Trophoblast cell (in vitro differentiated cells and primary cell): Measurements from ENCODE around the gene TCTN2.

Experiments used
- DNase-seq, 2 donors: peaks; one replicate each; pipeline ENCODE4 v3.0.0-alpha.2; 2016
- H2AFZ ChIP-seq: 2 replicates; pipeline ENCODE4 v1.6.1; 2013; ENCODE audit warnings: low read length, moderate library complexity, mild to moderate bottlenecking; ENCODE audit not compliant: insufficient read depth, poor library complexity
- H2AK5ac ChIP-seq: 2 replicates; pipeline ENCODE4 v1.6.1; 2013; ENCODE audit warnings: mild to moderate bottlenecking, low read length
- H2BK120ac ChIP-seq: 2 replicates; pipeline ENCODE4 v1.6.1; 2013; ENCODE audit warnings: low read length, mild to moderate bottlenecking, moderate library complexity; ENCODE audit not compliant: insufficient read depth, poor library complexity
- H2BK12ac ChIP-seq: 2 replicates; pipeline ENCODE4 v1.6.1; 2013; ENCODE audit warnings: mild to moderate bottlenecking, low read length, moderate library complexity
- H2BK5ac ChIP-seq: 2 replicates; pipeline ENCODE4 v1.6.1; 2013; ENCODE audit warnings: low read length, low read depth, moderate library complexity, mild to moderate bottlenecking; ENCODE audit not compliant: poor library complexity
- H3K14ac ChIP-seq: 2 replicates; pipeline ENCODE4 v1.6.1; 2013; ENCODE audit warnings: mild to moderate bottlenecking, low read length
- H3K18ac ChIP-seq: 2 replicates; pipeline ENCODE4 v1.6.1; 2013; ENCODE audit warnings: mild to moderate bottlenecking, low read length
- H3K23ac ChIP-seq: 2 replicates; pipeline ENCODE4 v1.6.1; 2013; ENCODE audit warnings: low read length
- H3K27ac ChIP-seq: 2 replicates; pipeline ENCODE4 v1.5.1; 2013; ENCODE audit warnings: low read depth, mild to moderate bottlenecking, inconsistent platforms, low read length, moderate library complexity
- H3K27me3 ChIP-seq: 2 replicates; pipeline ENCODE4 v1.6.1; 2013; ENCODE audit warnings: inconsistent platforms, mild to moderate bottlenecking, low read length, moderate library complexity; ENCODE audit not compliant: insufficient read depth
- H3K36me3 ChIP-seq, 2 experiments: 1 replicate in 1 of 2; 2 replicates in 1 of 2; pipeline ENCODE4 v1.6.1; 2013; ENCODE audit warnings: low read length in 2 of 2, mild to moderate bottlenecking in 2 of 2, moderate library complexity in 1 of 2; ENCODE audit not compliant: insufficient read depth in 2 of 2, control insufficient read depth in 1 of 2
- H3K4ac ChIP-seq: 2 replicates; pipeline ENCODE4 v1.6.1; 2013; ENCODE audit warnings: low read depth, mild to moderate bottlenecking, low read length, moderate library complexity
- H3K4me1 ChIP-seq, 2 experiments: 1 replicate in 1 of 2; 2 replicates in 1 of 2; pipeline ENCODE4 v1.6.1; 2013; ENCODE audit warnings: low read length in 2 of 2, mild to moderate bottlenecking in 2 of 2, moderate library complexity in 1 of 2; ENCODE audit not compliant: insufficient read depth in 2 of 2, control insufficient read depth in 1 of 2
- H3K4me2 ChIP-seq: 2 replicates; pipeline ENCODE4 v1.6.1; 2013; ENCODE audit warnings: inconsistent platforms, mild to moderate bottlenecking, low read length, moderate library complexity
- H3K4me3 ChIP-seq: 2 replicates; pipeline ENCODE4 v1.5.1; 2013; ENCODE audit warnings: mild to moderate bottlenecking, low read depth, low read length, inconsistent platforms
- H3K79me1 ChIP-seq: one replicate; pipeline ENCODE4 v1.6.1; 2013; ENCODE audit warnings: low read length
- H3K79me2 ChIP-seq: 2 replicates; pipeline ENCODE4 v1.6.1; 2013; ENCODE audit warnings: low read length, mild to moderate bottlenecking; ENCODE audit not compliant: control insufficient read depth, insufficient read depth, poor library complexity
- H3K9ac ChIP-seq: 2 replicates; pipeline ENCODE4 v1.6.1; 2013; ENCODE audit warnings: mild to moderate bottlenecking, low read length
- H3K9me3 ChIP-seq: 2 replicates; pipeline ENCODE4 v1.6.1; 2013; ENCODE audit warnings: low read depth, mild to moderate bottlenecking, control low read depth, inconsistent platforms, low read length; ENCODE audit not compliant: insufficient read depth
- H4K12ac ChIP-seq: 2 replicates; pipeline ENCODE4 v1.6.1; 2013; ENCODE audit warnings: low read depth, mild to moderate bottlenecking, low read length, moderate library complexity
- H4K8ac ChIP-seq: 2 replicates; pipeline ENCODE4 v1.6.1; 2013; ENCODE audit warnings: low read depth, mild to moderate bottlenecking, low read length, moderate library complexity
- H4K91ac ChIP-seq: one replicate; pipeline ENCODE4 v1.6.1; 2013; ENCODE audit warnings: low read depth, mild to moderate bottlenecking, low read length, moderate library complexity
- WGBS: extraction: QIAGEN DNeasy Blood & Tissue Kit; methylation state at CpG from one replicate; pipeline ENCODE4 v1.1.7; 2013; ENCODE audit warnings: missing lambda C conversion rate; ENCODE audit not compliant: insufficient read length, insufficient coverage; ENCODE audit errors: extremely low coverage; 5-methylcytosine and 5-hydroxymethylcytosine counted together

Gene TCTN2

GRCh38 chr12:123696646-123697045 is 25.7 kb downstream of the TCTN2 start:
- no peak overlapping the region for H3K18ac ChIP-seq
- no CpG with 5 or more reads among the region's 4 CpGs for WGBS
- no peak overlapping the region for H3K23ac ChIP-seq
- H2BK12ac ChIP-seq, result no peak overlapping the region
- no peak overlapping the region for H3K4me2 ChIP-seq
- H3K79me1 ChIP-seq, result no peaks in the 10 kb centered on the region
- no peak overlapping the region for H4K8ac ChIP-seq
- H3K27ac ChIP-seq, result no peak overlapping the region
- H2BK5ac ChIP-seq, result no peak overlapping the region
- peaks cover 10 to 20% of the 10 kb centered on the region in 2 experiments for H3K36me3 ChIP-seq
- no peak overlapping the region for H2AK5ac ChIP-seq
- no peak overlapping the region for H2AFZ ChIP-seq
- no peak overlapping the region for H3K14ac ChIP-seq
- H3K9me3 ChIP-seq, result no peaks in the 10 kb centered on the region
- no peak overlapping the region for H4K12ac ChIP-seq
- no peak overlapping the region for H3K4ac ChIP-seq
- no peaks in the 10 kb centered on the region for H3K27me3 ChIP-seq
- no peaks in the 10 kb centered on the region for H3K4me1 ChIP-seq
- H3K9ac ChIP-seq, result no peak overlapping the region
- no peak overlapping the region for H4K91ac ChIP-seq
- H2BK120ac ChIP-seq, result no peak overlapping the region
- DNase-seq, result peak in 1 of 2 donors; percentile 24
- no peak overlapping the region for H3K4me3 ChIP-seq
- no peaks in the 10 kb centered on the region for H3K79me2 ChIP-seq

GRCh38 chr12:123705935-123706334 is 35.0 kb downstream of the TCTN2 start:
- Histone ChIP-seq H2BK5ac (no peak overlapping the region), H2AK5ac (no peak overlapping the region), H2BK12ac (no peak overlapping the region), H3K4me1 (no peaks in the 10 kb centered on the region), H3K27me3 (no peaks in the 10 kb centered on the region), H3K79me1 (no peaks in the 10 kb centered on the region), H3K4ac (no peak overlapping the region), H2AFZ (no peak overlapping the region), H3K79me2 (no peaks in the 10 kb centered on the region), H3K9me3 (peaks cover 2% of the 10 kb centered on the region), H3K18ac (no peak overlapping the region), H3K36me3 (peaks cover 3 to 5% of the 10 kb centered on the region in 2 experiments), H3K4me3 (no peak overlapping the region), H3K27ac (no peak overlapping the region), H4K8ac (no peak overlapping the region), H3K23ac (no peak overlapping the region), H4K12ac (no peak overlapping the region), H3K4me2 (no peak overlapping the region), H3K9ac (no peak overlapping the region), H3K14ac (no peak overlapping the region), H4K91ac (no peak overlapping the region), H2BK120ac (no peak overlapping the region)
- WGBS, result no CpG with 5 or more reads among the region's 3 CpGs
- no peak for DNase-seq

GRCh38 chr12:123707466-123707865 is 36.6 kb downstream of the TCTN2 start:
- no peak overlapping the region for H3K23ac ChIP-seq
- H3K9ac ChIP-seq, result no peak overlapping the region
- H3K14ac ChIP-seq, result no peak overlapping the region
- H3K4me1 ChIP-seq, result peaks cover 0 to 5% of the 10 kb centered on the region in 2 experiments
- H2AFZ ChIP-seq, result no peak overlapping the region
- no peaks in the 10 kb centered on the region for H3K27me3 ChIP-seq
- H2BK5ac ChIP-seq, result no peak overlapping the region
- H3K79me1 ChIP-seq, result peaks cover 4% of the 10 kb centered on the region
- H2AK5ac ChIP-seq, result no peak overlapping the region
- H3K27ac ChIP-seq, result no peak overlapping the region
- no peak for DNase-seq
- no peak overlapping the region for H4K12ac ChIP-seq
- H4K91ac ChIP-seq, result no peak overlapping the region
- no peak overlapping the region for H2BK120ac ChIP-seq
- H3K18ac ChIP-seq, result no peak overlapping the region
- no peak overlapping the region for H4K8ac ChIP-seq
- WGBS, result no CpG with 5 or more reads among the region's 4 CpGs
- no peak overlapping the region for H3K4me2 ChIP-seq
- H3K36me3 ChIP-seq, result peaks cover 2 to 3% of the 10 kb centered on the region in 2 experiments
- no peak overlapping the region for H2BK12ac ChIP-seq
- peaks cover 4% of the 10 kb centered on the region for H3K79me2 ChIP-seq
- H3K4ac ChIP-seq, result no peak overlapping the region
- H3K9me3 ChIP-seq, result no peaks in the 10 kb centered on the region
- no peak overlapping the region for H3K4me3 ChIP-seq

- Histone ChIP-seq H3K79me1 (peaks cover 7% of the 10 kb centered on the region), H3K27me3 (no peaks in the 10 kb centered on the region), H4K91ac (peak overlapping the region; percentile 74), H3K36me3 (no peaks in the 10 kb centered on the region), H3K4me2 (peak overlapping the region; percentile 85), H3K79me2 (peaks cover 6% of the 10 kb centered on the region), H2AK5ac (peak overlapping the region; percentile 88), H3K4me1 (peaks cover 2 to 11% of the 10 kb centered on the region in 2 experiments), H3K23ac (no peak overlapping the region), H2BK5ac (no peak overlapping the region), H2BK120ac (peak overlapping the region; percentile 52), H3K9me3 (no peaks in the 10 kb centered on the region), H4K12ac (peak overlapping the region; percentile 73), H3K14ac (peak overlapping the region; percentile 90), H3K27ac (no peak overlapping the region), H4K8ac (peak overlapping the region; percentile 88), H2AFZ (peak overlapping the region; percentile 87), H3K18ac (peak overlapping the region; percentile 93), H3K4ac (peak overlapping the region; percentile 90), H2BK12ac (no peak overlapping the region), H3K4me3 (peak overlapping the region; percentile 94), H3K9ac (peak overlapping the region; percentile 88)
- no peak for DNase-seq
- no CpG with 5 or more reads among the region's 26 CpGs for WGBS
Observed at GRCh38 chr12:123712780-123713319, 41.9 kb downstream of the TCTN2 start.
